ENCODE data around the gene RPS14. TPM values are rescaled to one million over a fixed set of nuclear protein-coding genes. Genes with fewer than 3 reads are reported as not detected.

The RPS14 gene
- total RNA-seq (2,233 TPM), polyA plus RNA-seq (4,014 TPM)

DNA sequence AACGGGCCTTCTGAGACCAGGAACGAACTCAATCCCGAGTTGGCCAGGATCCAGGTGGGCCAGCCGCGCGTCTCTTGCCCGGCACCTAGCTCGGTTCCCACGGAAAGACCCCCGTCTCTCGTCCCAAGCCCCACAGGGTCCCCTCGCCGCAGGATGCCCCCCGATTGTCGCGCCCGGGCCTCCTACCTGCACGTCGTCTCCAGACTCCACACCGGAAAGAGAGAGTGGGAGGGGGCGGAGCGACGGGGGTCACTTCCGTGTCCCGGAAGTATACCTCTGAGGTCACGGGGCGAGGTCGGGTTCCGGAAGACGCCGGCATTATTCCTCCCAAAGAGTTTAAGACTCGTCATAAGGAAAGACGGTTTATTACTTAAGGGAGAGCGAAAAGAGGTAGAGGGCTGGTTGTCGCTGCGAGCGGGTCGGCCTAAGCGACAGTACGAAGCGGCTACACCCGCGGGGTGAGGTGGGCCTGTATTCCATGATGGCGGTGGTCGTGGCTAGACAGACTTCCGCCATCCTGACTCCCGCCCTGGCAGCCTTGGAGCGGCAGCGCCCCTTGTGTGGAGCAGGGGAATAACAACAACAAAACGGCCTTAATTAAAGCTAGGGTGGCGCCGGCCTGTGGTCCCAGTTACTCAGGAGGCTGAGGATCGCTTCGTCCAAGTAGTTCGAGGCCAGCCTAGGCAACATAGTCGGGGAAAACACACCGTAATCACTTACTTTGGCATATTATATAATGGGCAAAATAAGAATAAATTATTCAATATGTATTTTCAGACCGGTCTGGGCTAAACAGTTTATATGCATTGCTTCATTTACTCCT lies at the start of gene RPS14:
TSS of gene RPS14 (minus strand) at position 223 of the 823 bp plus-strand sequence. CDS start 2,006 bp downstream, outside the sequence.
- H3K27ac ChIP-seq (ENCODE audit: low read depth), result peak within 1 kb of the TSS; percentile 98
- peak within 1 kb of the TSS; percentile 72 for H3K4me3 ChIP-seq (ENCODE audit: low read depth, low read length)
- peaks cover 4% of the 10 kb centered on the region for H3K36me3 ChIP-seq (ENCODE audit: insufficient read depth)
- peaks cover 4% of the 10 kb centered on the region for H3K4me1 ChIP-seq (ENCODE audit: insufficient read depth)
- 4% methylated on average over 58 of the region's 58 CpGs for WGBS
- peak; percentile 89 for DNase-seq (ENCODE audit: extremely low spot score)

DNA sequence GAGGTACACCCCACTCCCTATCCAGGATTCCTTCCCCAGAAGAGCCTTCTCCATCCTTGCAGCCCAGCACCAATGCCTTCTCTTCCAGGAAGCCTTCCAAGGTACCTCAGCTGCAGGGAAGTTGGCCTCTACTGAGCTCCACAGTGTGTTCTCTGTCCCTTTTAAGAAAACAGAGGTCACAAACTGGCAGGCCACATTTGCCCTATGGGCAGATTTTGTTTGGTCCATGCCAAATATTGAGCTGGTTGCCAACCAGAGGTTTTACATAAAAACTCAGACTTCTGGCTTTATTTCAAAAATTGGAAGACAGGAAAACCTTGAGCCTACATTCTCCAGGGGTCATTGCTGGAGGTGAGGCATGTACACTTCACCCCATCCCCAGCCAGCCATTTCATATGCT lies 49.4 kb upstream of the RPS14 start:
- DNase-seq (ENCODE audit: extremely low spot score), result no peak
- H3K4me1 ChIP-seq (ENCODE audit: insufficient read depth), result no peaks in the 10 kb centered on the region
- no peak overlapping the region for H3K27ac ChIP-seq (ENCODE audit: low read depth)
- no peak overlapping the region for H3K4me3 ChIP-seq (ENCODE audit: low read depth, low read length)
- no peaks in the 10 kb centered on the region for H3K36me3 ChIP-seq (ENCODE audit: insufficient read depth)

DNA sequence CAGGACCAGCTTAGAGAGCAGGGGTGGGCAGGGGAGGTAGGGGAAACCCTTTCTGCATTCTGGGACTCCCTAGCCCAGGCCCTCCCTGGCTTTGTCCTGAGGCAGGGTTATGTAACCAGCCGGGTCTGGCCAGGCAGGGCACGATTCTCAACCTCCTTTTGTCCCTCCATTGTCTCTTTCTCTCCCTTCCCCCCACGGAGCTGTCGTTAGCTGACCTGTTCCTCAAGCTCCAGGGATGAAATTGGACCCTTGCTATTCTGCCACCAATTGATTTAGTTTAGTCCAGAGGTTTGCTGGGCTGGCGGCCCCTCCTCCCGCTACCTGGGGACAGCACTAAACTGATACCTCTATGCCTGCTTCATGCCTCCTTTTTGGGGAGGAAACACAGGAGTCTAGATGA lies 49.0 kb upstream of the RPS14 start:
- Histone ChIP-seq H3K4me3 (ENCODE audit: low read depth, low read length) (no peak overlapping the region), H3K36me3 (ENCODE audit: insufficient read depth) (no peaks in the 10 kb centered on the region), H3K4me1 (ENCODE audit: insufficient read depth) (no peaks in the 10 kb centered on the region), H3K27ac (ENCODE audit: low read depth) (no peak overlapping the region)
- whole genome bisulfite sequencing, result 62% methylated on average over 6 of the region's 6 CpGs
- no peak for DNase-seq (ENCODE audit: extremely low spot score)

DNA sequence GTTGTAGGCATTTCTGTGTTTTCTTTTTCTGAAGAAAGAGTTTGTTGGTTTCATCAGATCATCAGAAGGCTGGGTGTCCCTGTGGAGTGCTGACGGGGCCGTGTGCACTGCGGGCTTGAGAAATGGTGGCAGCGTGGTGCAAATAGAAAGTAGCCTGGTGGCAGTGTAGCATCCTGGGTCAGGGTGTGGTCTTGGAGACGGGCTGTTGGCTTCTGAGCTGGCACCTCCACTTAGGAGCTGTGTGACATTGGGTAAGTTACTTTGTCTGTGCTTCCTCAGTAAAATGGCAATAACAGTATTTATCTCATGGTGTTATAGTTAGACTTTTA lies 48.4 kb upstream of the RPS14 start:
- 73% methylated on average over 5 of the region's 5 CpGs for WGBS
- H3K36me3 ChIP-seq (ENCODE audit: insufficient read depth), result no peaks in the 10 kb centered on the region
- no peak for DNase-seq (ENCODE audit: extremely low spot score)
- no peak overlapping the region for H3K4me3 ChIP-seq (ENCODE audit: low read depth, low read length)
- H3K27ac ChIP-seq (ENCODE audit: low read depth), result peak overlapping the region; percentile 48
- no peaks in the 10 kb centered on the region for H3K4me1 ChIP-seq (ENCODE audit: insufficient read depth)

DNA sequence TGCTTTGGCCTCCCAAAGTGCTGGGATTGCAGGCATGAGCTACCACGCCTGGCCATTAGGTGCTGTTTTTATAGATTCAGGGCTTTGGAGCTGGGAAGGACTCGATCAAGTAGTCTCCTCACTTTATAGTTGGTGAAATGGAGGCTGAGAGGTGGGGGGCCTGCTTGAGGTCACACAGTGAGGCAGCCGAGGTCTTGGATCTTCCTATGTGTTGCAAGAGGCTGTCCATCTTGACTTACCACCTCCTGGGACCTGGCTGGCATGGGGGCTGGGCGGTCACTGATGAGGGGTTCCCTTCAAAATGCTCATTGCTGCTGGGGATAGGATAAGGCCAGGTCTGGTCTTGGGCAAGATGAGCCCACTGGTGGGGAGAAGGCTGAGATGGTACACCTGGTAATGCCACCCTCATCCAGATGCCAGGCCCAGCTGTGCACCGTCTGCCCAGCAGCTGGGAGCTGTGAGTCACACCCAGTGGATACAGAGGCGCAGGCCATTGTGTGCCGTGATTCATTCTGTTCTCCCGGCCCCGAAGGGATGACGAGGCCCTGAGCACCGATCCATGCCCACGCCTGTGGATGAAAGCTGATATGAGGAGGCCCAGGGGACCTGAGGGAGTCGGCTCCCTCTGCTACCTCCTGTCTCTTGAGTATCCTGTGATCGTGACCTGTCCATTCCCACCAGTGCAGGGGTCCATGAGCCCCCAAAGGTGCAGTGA lies 47.9 kb upstream of the RPS14 start:
- H3K4me3 ChIP-seq (ENCODE audit: low read depth, low read length), result no peak overlapping the region

DNA sequence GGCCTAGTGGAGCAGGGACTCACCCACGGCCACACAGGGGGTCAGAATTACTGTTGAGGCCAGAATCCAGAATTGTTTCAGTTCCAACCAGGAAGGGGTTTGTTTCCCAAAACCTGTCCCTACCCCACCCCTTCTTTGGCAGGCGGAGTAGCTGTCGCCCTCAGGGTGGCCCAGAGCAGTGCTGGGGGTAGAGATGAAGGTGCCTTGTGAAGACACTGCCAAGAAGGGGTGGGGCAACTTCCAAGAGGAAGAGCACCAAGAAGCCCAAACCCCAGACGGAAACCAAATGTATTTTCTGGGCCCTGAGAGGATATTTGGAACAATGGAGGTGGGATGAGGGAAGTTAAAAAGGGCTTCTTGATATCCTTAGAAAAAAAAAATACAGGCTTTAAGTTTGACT lies 47.0 kb upstream of the RPS14 start:
- Histone ChIP-seq H3K36me3 (ENCODE audit: insufficient read depth) (no peaks in the 10 kb centered on the region), H3K4me1 (ENCODE audit: insufficient read depth) (no peaks in the 10 kb centered on the region), H3K27ac (ENCODE audit: low read depth) (no peak overlapping the region), H3K4me3 (ENCODE audit: low read depth, low read length) (no peak overlapping the region)
- 71% methylated on average over 4 of the region's 4 CpGs for WGBS
- no peak for DNase-seq (ENCODE audit: extremely low spot score)

More for the DNA sequence above, 47.9 kb upstream of the RPS14 start:
- Histone ChIP-seq H3K27ac (ENCODE audit: low read depth) (peak overlapping the region; percentile 55), H3K4me1 (ENCODE audit: insufficient read depth) (no peaks in the 10 kb centered on the region), H3K36me3 (ENCODE audit: insufficient read depth) (no peaks in the 10 kb centered on the region)
- no peak for DNase-seq (ENCODE audit: extremely low spot score)
- WGBS, result 51% methylated on average over 14 of the region's 14 CpGs

DNA sequence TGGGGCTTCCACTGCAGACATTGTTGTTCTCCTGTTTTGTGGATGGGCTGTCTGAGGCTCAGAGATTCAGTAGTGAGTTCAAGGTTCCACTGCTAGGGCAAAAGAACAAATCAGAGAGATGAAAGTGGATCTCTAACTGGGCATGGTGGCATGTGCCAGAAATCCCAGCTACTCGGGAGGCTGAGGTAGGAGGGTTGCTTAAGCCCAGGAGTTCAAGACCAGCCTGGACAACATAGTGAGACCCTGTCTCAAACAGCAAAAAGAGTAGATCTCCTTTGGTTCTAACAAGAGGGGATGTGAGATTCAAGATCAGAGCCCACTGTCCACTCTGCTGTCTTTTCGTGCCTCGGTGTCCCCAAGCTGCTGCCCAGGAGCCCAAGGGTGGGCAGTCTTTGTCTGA lies 46.6 kb upstream of the RPS14 start:
- Histone ChIP-seq H3K27ac (ENCODE audit: low read depth) (no peak overlapping the region), H3K36me3 (ENCODE audit: insufficient read depth) (no peaks in the 10 kb centered on the region), H3K4me1 (ENCODE audit: insufficient read depth) (no peaks in the 10 kb centered on the region), H3K4me3 (ENCODE audit: low read depth, low read length) (no peak overlapping the region)
- DNase-seq (ENCODE audit: extremely low spot score), result no peak
- WGBS, result 89% methylated on average over 3 of the region's 3 CpGs

DNA sequence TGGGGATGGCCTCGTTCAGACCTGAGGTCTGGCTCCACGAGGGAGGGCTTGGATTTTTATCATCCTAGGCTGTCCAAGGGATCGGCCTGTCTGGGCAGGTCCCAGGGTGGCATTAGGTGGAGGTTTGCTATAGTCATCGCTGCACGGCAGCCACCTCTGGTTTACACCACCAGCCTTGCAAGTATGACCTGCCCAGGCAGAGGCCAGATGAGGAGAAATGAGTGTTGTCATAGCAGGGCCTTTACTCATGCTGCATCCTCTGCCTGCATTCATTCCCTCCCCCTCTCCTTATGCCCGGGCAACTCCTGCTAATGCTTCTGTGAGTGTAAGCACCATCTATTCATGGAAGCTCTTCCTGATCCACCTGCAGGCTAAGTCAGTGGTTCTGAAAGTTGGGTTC lies 43.1 kb upstream of the RPS14 start:
- Histone ChIP-seq H3K36me3 (ENCODE audit: insufficient read depth) (no peaks in the 10 kb centered on the region), H3K27ac (ENCODE audit: low read depth) (no peak overlapping the region), H3K4me3 (ENCODE audit: low read depth, low read length) (no peak overlapping the region), H3K4me1 (ENCODE audit: insufficient read depth) (peaks cover 2% of the 10 kb centered on the region)
- no peak for DNase-seq (ENCODE audit: extremely low spot score)
- 69% methylated on average over 6 of the region's 6 CpGs for WGBS

DNA sequence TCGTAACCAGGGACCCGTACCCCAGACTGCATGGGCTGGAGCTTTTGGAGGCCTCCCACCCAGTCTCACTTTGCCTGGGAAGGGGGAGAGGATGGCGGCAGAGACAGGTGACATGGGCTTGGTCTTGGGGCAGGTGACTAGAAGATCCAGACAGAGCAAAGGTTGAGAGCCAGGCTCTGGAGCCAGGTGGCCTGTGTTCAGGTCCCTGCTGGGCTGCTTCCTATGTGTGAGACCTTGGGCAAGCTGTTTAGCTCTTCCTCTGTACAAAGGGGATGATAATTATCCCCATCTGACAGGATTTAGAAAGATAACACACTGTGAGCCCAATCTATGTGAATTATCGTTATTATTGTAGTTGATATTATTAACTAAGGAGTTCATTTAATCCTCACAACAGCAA lies 42.3 kb upstream of the RPS14 start:
- DNase-seq (ENCODE audit: extremely low spot score), result no peak
- Histone ChIP-seq H3K4me3 (ENCODE audit: low read depth, low read length) (no peak overlapping the region), H3K4me1 (ENCODE audit: insufficient read depth) (peaks cover 2% of the 10 kb centered on the region), H3K27ac (ENCODE audit: low read depth) (no peak overlapping the region), H3K36me3 (ENCODE audit: insufficient read depth) (no peaks in the 10 kb centered on the region)
- 82% methylated on average over 4 of the region's 4 CpGs for WGBS

DNA sequence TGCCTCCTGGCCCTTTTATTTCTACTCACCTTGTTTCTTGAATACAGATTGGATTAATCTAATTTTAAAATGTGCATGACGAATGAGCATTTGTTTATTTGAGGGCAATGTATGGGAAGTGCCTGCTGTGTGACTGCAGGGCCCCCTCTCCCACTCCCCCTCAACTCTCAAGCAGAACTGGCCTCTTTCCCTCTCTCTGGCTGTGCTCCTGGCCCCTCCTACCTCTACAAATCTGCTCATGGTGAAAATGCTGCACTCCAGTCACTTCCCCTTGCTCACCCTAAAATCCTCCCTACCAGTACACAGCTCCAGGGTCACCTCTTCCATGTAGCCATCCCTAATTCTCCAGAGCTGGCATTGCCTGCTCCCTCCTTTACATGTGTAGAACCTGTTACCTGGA lies 41.2 kb upstream of the RPS14 start:
- Histone ChIP-seq H3K36me3 (ENCODE audit: insufficient read depth) (no peaks in the 10 kb centered on the region), H3K4me3 (ENCODE audit: low read depth, low read length) (no peak overlapping the region), H3K4me1 (ENCODE audit: insufficient read depth) (peaks cover 2% of the 10 kb centered on the region), H3K27ac (ENCODE audit: low read depth) (no peak overlapping the region)
- DNase-seq (ENCODE audit: extremely low spot score), result no peak
- 28% methylated on average over 1 of the region's 1 CpG for WGBS

DNA sequence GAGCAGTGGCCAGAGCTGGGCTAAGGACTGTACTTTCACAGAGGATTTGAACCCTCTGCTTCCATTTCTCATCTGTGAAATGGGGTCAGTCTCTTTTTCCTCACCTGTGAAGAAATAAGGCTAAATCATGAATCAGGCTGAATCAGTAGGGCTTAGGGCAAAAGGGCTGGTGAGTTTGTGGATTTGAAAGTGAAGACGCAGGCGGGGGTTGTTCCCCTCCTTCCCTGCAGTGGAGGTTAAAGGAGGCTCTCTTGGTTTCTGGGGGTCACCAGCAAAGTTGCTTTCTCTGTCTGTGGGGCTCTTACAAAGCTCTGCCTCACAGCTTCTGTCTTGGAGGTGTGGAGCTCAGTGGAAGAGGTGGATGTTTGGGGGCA lies 40.7 kb upstream of the RPS14 start:
- WGBS, result 80% methylated on average over 2 of the region's 2 CpGs
- Histone ChIP-seq H3K36me3 (ENCODE audit: insufficient read depth) (no peaks in the 10 kb centered on the region), H3K4me1 (ENCODE audit: insufficient read depth) (peaks cover 2% of the 10 kb centered on the region), H3K4me3 (ENCODE audit: low read depth, low read length) (no peak overlapping the region), H3K27ac (ENCODE audit: low read depth) (no peak overlapping the region)
- no peak for DNase-seq (ENCODE audit: extremely low spot score)

DNA sequence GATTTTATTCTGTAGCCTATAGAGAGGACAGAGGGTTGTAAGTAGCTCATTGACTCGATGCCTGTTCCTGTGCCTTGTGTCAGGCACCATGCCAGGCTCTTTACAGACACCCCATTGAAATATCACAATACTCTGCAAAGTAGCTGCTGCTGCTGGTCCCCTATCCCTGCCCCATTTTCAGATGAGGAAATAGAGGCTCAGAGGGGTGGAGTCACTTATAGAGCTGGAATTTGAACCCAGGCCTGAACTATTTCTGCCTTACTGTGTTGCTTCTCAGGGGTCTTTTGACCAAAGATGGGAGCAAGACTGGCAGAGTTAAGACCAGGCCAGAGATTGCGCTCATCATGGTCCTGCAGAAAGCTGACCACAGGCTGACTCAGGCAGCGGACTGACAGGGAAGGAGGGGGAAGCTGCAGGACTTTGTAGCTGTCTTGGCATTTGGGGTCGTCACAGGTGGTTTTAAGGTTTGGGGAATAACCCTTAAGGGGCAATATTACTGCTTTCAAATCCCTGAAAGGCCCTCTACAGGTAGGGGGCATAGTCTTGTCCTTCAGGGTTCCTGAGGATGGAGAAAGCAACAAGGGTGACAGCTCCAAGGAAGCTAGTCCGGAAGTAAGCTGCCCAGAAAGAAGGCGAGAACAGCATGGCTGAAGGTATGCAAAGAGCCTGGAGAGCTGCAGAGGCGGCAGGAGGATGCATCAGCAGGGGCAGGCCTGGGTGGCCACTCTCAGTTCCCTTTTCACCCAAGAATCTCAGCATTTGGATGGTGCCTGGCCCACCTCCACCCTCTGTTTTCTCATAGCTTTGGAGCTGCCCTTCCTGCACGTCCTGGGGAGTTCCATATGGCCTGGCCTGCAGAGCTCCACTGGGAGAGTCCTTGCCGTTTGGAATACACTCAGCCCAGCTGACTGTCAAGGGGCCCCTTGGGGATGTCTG lies 40.1 kb upstream of the RPS14 start:
- H3K27ac ChIP-seq (ENCODE audit: low read depth), result no peak overlapping the region
- WGBS, result 46% methylated on average over 9 of the region's 9 CpGs
- H3K36me3 ChIP-seq (ENCODE audit: insufficient read depth), result no peaks in the 10 kb centered on the region
- DNase-seq (ENCODE audit: extremely low spot score), result no peak
- H3K4me1 ChIP-seq (ENCODE audit: insufficient read depth), result peaks cover 2% of the 10 kb centered on the region
- no peak overlapping the region for H3K4me3 ChIP-seq (ENCODE audit: low read depth, low read length)

DNA sequence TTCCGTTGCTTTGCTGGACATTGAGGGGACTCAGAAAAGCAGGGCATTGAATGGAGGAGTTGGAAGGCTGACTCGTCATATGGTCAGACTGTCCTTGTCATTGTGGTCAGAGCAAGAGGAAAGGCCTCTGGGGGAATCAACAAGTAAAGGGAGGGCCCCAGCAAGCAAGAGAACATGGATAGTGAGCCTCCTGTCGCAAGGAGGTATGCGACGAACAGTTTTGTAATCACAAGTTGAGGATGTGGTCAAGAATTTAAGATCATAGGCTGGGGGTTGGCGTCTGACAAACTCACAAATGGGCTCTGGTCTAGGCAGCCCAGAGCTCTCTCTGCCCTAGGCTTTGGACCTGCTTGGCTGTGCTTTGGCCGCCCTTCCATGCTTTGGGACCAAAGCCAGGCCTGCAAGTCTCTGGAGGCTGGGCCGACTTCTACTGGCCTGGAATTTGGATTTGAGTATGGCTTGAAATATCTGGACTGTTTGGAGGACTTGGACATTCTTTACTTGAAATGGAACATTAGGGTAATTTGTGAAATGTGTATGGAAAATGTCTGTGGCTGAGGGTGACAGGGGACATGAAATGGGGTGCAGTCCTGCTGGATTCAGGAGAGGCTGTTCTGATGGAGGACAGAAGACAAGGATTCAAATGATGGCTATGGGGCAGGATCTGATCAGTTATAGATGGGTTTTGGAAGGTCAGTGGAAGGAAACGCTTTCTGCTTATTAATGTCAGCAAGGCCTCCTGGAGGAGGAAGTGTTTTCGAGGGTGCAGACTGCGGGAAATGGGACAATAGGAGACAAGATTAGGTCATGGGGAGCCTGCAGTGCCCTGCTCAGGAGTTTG lies 39.2 kb upstream of the RPS14 start:
- H3K4me1 ChIP-seq (ENCODE audit: insufficient read depth), result peaks cover 2% of the 10 kb centered on the region
- WGBS, result 18% methylated on average over 11 of the region's 11 CpGs

More for the DNA sequence above, 39.2 kb upstream of the RPS14 start:
- Histone ChIP-seq H3K4me3 (ENCODE audit: low read depth, low read length) (no peak overlapping the region), H3K36me3 (ENCODE audit: insufficient read depth) (no peaks in the 10 kb centered on the region), H3K27ac (ENCODE audit: low read depth) (peak overlapping the region; percentile 53)
- DNase-seq (ENCODE audit: extremely low spot score), result no peak
